Spleen (tissue), 7 donors: ENCODE results near the gene ZNF30.
"Not testable (repeated sequence)": the region's sequence is repeated elsewhere in the genome, so short reads cannot be mapped to it uniquely, and the experiment has no call there.

Experiments used
- POLR2AphosphoS5 ChIP-seq, 3 donors: sonication (generic); formaldehyde crosslinking; IDR thresholded peaks; one replicate each; pipeline ENCODE4 v1.5.1; 2017; ENCODE audit warnings: antibody characterized with exemption in 3 of 3
- TF ChIP-seq, protein P1 (sequence below), 11 experiments: fragments of 200-600 bp in 7 of 11; fragments of 450-650 bp in 4 of 11; sonication (generic) in 4 of 11; IDR thresholded peaks in 8 of 11; conservative IDR thresholded peaks in 3 of 11; 1 replicate in 7 of 11; 2 replicates in 4 of 11; pipeline versions ENCODE4 v1.4.0 to v1.8.0; 2016 to 2021; ENCODE audit warnings: antibody characterized with exemption in 11 of 11, inconsistent platforms in 4 of 11, mild to moderate bottlenecking in 1 of 11
- donor health status: DM: no; HTN: no; CAD: no; lungs with moderate emphysema.
- donor health status: DM: no; HTN: no; CAD: no.
- donor health status: DM: no; HTN: no; CAD: no.

DNA sequence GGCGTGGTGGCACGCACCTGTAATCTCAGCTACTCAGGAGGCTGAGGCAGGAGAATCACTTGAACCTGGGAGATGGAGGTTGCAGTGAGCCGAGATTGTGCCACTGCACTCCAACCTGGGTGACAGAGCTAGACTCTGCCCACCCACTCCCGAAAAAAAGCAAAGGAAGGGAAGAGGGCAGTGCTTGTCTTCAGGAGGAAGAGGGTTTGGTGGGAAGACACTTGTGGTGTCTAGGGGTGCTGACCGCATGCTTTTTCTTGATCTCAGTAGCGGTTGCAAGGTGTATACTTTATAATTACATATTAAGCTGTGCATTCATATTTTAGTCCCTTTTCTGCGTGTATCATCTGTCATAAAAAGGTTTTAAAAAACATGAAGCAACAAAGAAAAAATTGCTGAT, 65.9 kb downstream of the ZNF30 start:
- TF ChIP-seq, protein P1, sequence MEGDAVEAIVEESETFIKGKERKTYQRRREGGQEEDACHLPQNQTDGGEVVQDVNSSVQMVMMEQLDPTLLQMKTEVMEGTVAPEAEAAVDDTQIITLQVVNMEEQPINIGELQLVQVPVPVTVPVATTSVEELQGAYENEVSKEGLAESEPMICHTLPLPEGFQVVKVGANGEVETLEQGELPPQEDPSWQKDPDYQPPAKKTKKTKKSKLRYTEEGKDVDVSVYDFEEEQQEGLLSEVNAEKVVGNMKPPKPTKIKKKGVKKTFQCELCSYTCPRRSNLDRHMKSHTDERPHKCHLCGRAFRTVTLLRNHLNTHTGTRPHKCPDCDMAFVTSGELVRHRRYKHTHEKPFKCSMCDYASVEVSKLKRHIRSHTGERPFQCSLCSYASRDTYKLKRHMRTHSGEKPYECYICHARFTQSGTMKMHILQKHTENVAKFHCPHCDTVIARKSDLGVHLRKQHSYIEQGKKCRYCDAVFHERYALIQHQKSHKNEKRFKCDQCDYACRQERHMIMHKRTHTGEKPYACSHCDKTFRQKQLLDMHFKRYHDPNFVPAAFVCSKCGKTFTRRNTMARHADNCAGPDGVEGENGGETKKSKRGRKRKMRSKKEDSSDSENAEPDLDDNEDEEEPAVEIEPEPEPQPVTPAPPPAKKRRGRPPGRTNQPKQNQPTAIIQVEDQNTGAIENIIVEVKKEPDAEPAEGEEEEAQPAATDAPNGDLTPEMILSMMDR (IDR thresholded peaks at IDR 0.05 in 8 of 11, conservative IDR thresholded peaks at IDR 0.05 in 3 of 11) = not testable (repeated sequence)
- not testable (repeated sequence) for TF ChIP-seq POLR2AphosphoS5 (IDR thresholded peaks at IDR 0.05)
